HepG2 (cell line): Measurements from ENCODE around the gene SIK3. TPM values are rescaled to one million over a fixed set of nuclear protein-coding genes. Genes with fewer than 3 reads are reported as not detected.

ENCODE experiments used
- EHMT2 ChIP-seq: fragments of 200-600 bp; sonication (generic); IDR thresholded peaks from 2 replicates; pipeline ENCODE4 v1.7.0; 2017; ENCODE audit warnings: antibody characterized with exemption, low read depth, low read length, borderline replicate concordance
- GLI4 ChIP-seq: sonication (generic); formaldehyde crosslinking; IDR thresholded peaks from 2 replicates; pipeline ENCODE4 v1.5.1; 2020; ENCODE audit warnings: missing genetic modification reagents, mild to moderate bottlenecking, moderate library complexity, borderline replicate concordance
- KDM3A ChIP-seq: IDR thresholded peaks from 2 replicates; pipeline ENCODE4 v1.6.1; 2018; ENCODE audit warnings: low read depth, missing compliant biosample characterization
- KLF9 ChIP-seq: IDR thresholded peaks from 2 replicates; pipeline ENCODE4 v1.6.1; 2016; ENCODE audit warnings: low read depth
- MTA1 ChIP-seq: sonication (generic); formaldehyde crosslinking; IDR thresholded peaks from 2 replicates; pipeline ENCODE4 v1.4.0; 2020; ENCODE audit warnings: missing genetic modification reagents, mild to moderate bottlenecking, borderline replicate concordance
- SMARCE1 ChIP-seq: fragments of 450-650 bp; IDR thresholded peaks from 2 replicates; pipeline ENCODE4 v1.6.1; 2017; ENCODE audit warnings: borderline replicate concordance
- SP4 ChIP-seq: sonication (generic); formaldehyde crosslinking; IDR thresholded peaks from 2 replicates; pipeline ENCODE4 v1.8.1; 2023; ENCODE audit warnings: mild to moderate bottlenecking, missing genetic modification reagents
- TOE1 ChIP-seq: sonication (generic); formaldehyde crosslinking; IDR thresholded peaks from 2 replicates; pipeline ENCODE4 v1.4.0; 2020; ENCODE audit warnings: mild to moderate bottlenecking, missing genetic modification reagents
- ZFY ChIP-seq: sonication (generic); formaldehyde crosslinking; IDR thresholded peaks from 2 replicates; pipeline ENCODE4 v1.4.0; 2020; ENCODE audit warnings: missing genetic modification reagents
- ZNF207 ChIP-seq: fragments of 450-650 bp; IDR thresholded peaks from 2 replicates; pipeline ENCODE4 v1.6.1; 2016; ENCODE audit warnings: antibody characterized with exemption, borderline replicate concordance
- ZNF33A ChIP-seq: sonication (generic); formaldehyde crosslinking; IDR thresholded peaks from 2 replicates; pipeline ENCODE4 v1.5.1; 2020; ENCODE audit warnings: missing genetic modification reagents, mild to moderate bottlenecking, moderate library complexity, borderline replicate concordance
- ZNF350 ChIP-seq: sonication (generic); formaldehyde crosslinking; IDR thresholded peaks from 2 replicates; pipeline ENCODE4 v1.4.0; 2020; ENCODE audit warnings: mild to moderate bottlenecking, low read depth, missing genetic modification reagents, borderline replicate concordance
- ZNF354B ChIP-seq: sonication (generic); formaldehyde crosslinking; IDR thresholded peaks from 2 replicates; pipeline ENCODE4 v1.8.0; 2022; ENCODE audit warnings: mild to moderate bottlenecking, missing genetic modification reagents
- ZNF451 ChIP-seq: sonication (generic); formaldehyde crosslinking; IDR thresholded peaks from 2 replicates; pipeline ENCODE4 v1.5.0; 2020; ENCODE audit warnings: mild to moderate bottlenecking, missing genetic modification reagents
- polyA plus RNA-seq, 8 experiments: library from polyadenylated mRNA; depleted of rRNA in 3 of 8; stranded (reverse) in 7 of 8; unstranded in 1 of 8; fragments of >200 nt; fragmentation: Illumina TruSeq in 4 of 8; extraction: Trizol in 4 of 8; gene quantifications; 2 replicates each; pipeline versions ENCODE4 v1.2.1 to v1.2.3, GENCODE V29; 2011 to 2016; ENCODE audit warnings: low read depth in 4 of 8, missing spikeins in 1 of 8, mixed read lengths in 1 of 8; ENCODE audit not compliant: insufficient read depth in 1 of 8
- total RNA-seq, 5 experiments: library from RNA; depleted of rRNA; stranded (reverse); fragments of >200 nt; fragmentation: Illumina TruSeq; extraction: Trizol; gene quantifications; 2 replicates each; pipeline ENCODE4 v1.2.3, GENCODE V29; 2016; ENCODE audit warnings: low read depth in 1 of 5
- TF ChIP-seq, protein P1 (sequence below): sonication (generic); formaldehyde crosslinking; IDR thresholded peaks from 2 replicates; pipeline ENCODE4 v1.8.0; 2022; ENCODE audit warnings: mild to moderate bottlenecking, missing genetic modification reagents
- TF ChIP-seq, protein P2 (sequence below): sonication (generic); formaldehyde crosslinking; IDR thresholded peaks from 2 replicates; pipeline ENCODE4 v1.4.0; 2020; ENCODE audit warnings: missing genetic modification reagents, borderline replicate concordance
- TF ChIP-seq, protein P3 (sequence below): sonication (generic); formaldehyde crosslinking; IDR thresholded peaks from 2 replicates; pipeline ENCODE4 v1.4.0; 2020; ENCODE audit warnings: missing genetic modification reagents, borderline replicate concordance
- TF ChIP-seq, protein P4 (sequence below): sonication (generic); formaldehyde crosslinking; conservative IDR thresholded peaks from 2 replicates; pipeline ENCODE4 v1.4.0; 2020; ENCODE audit warnings: missing genetic modification reagents

SIK3 gene
- total and polyA plus RNA-seq, 2 of the 13 experiments (the other 11 are each of a cell fraction or from before 2014, with no cell fraction given) = 5.7 to 9.8 TPM

DNA sequence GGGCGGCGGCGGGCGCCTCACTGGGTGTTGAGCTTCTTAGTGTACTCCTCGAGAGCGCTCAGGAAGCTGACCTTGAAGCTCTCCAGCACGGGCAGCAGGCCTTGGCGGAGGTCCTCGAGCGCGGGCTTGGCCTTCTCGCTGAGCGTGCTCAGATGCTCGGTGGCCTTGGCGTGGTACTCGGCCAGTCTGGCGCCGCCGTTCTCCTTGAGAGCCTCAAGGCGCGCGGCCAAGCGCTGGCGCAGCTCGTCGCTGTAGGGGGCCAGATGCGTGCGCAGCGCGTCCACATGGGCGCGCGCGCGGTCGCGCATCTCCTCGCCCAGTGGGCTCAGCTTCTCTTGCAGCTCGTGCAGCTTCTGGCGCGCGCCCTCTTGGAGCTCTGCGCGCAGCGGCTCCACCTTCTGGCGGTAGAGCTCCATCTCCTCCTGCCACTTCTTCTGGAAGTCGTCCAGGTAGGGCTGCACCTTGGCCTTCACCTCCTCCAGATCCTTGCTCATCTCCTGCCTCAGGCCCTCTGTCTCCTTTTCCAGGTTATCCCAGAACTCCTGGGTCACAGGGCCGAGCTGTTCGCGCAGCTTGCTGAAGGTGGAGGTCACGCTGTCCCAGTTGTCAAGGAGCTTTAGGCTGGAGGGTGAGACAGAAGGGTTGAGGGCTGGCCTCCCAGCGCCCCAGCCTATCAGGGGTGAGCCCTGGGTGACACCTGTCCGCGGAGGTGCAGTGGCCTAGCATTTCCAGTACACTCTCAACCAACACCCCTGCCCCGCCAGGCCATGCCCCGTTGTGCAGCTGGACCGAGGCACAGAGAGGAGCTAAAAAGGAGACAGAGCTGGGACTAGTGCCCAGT is 262.2 kb downstream of the SIK3 start (continued):
- TF ChIP-seq, protein P1, sequence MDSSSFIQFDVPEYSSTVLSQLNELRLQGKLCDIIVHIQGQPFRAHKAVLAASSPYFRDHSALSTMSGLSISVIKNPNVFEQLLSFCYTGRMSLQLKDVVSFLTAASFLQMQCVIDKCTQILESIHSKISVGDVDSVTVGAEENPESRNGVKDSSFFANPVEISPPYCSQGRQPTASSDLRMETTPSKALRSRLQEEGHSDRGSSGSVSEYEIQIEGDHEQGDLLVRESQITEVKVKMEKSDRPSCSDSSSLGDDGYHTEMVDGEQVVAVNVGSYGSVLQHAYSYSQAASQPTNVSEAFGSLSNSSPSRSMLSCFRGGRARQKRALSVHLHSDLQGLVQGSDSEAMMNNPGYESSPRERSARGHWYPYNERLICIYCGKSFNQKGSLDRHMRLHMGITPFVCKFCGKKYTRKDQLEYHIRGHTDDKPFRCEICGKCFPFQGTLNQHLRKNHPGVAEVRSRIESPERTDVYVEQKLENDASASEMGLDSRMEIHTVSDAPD (CRISPR knock-in tag) = no peak
- TF ChIP-seq ZFY (peak; percentile 38), EHMT2 (no peak), KDM3A (CRISPR knock-in tag) (peak; percentile 94), SP4 (CRISPR knock-in tag) (no peak), ZNF354B (CRISPR knock-in tag) (0 out of 2 replicates have a peak, but pooled peaks have one; percentile 15), ZNF207 (no peak), SMARCE1 (no peak), ZNF451 (CRISPR knock-in tag) (peak; percentile 37; the same call in 1 of the 2 replicates), ZNF350 (CRISPR knock-in tag) (0 out of 2 replicates have a peak, but pooled peaks have one; percentile 13), KLF9 (CRISPR knock-in tag) (no peak), GLI4 (CRISPR knock-in tag) (no peak), TOE1 (CRISPR knock-in tag) (no peak), ZNF33A (CRISPR knock-in tag) (no peak), MTA1 (CRISPR knock-in tag) (no peak)
- TF ChIP-seq, protein P2, sequence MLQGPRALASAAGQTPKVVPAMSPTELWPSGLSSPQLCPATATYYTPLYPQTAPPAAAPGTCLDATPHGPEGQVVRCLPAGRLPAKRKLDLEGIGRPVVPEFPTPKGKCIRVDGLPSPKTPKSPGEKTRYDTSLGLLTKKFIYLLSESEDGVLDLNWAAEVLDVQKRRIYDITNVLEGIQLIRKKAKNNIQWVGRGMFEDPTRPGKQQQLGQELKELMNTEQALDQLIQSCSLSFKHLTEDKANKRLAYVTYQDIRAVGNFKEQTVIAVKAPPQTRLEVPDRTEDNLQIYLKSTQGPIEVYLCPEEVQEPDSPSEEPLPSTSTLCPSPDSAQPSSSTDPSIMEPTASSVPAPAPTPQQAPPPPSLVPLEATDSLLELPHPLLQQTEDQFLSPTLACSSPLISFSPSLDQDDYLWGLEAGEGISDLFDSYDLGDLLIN = peak; percentile 61; the same call in 1 of the 2 replicates
- TF ChIP-seq, protein P3, sequence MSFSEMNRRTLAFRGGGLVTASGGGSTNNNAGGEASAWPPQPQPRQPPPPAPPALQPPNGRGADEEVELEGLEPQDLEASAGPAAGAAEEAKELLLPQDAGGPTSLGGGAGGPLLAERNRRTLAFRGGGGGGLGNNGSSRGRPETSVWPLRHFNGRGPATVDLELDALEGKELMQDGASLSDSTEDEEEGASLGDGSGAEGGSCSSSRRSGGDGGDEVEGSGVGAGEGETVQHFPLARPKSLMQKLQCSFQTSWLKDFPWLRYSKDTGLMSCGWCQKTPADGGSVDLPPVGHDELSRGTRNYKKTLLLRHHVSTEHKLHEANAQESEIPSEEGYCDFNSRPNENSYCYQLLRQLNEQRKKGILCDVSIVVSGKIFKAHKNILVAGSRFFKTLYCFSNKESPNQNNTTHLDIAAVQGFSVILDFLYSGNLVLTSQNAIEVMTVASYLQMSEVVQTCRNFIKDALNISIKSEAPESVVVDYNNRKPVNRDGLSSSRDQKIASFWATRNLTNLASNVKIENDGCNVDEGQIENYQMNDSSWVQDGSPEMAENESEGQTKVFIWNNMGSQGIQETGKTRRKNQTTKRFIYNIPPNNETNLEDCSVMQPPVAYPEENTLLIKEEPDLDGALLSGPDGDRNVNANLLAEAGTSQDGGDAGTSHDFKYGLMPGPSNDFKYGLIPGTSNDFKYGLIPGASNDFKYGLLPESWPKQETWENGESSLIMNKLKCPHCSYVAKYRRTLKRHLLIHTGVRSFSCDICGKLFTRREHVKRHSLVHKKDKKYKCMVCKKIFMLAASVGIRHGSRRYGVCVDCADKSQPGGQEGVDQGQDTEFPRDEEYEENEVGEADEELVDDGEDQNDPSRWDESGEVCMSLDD (CRISPR knock-in tag) = no peak
- TF ChIP-seq, protein P4, sequence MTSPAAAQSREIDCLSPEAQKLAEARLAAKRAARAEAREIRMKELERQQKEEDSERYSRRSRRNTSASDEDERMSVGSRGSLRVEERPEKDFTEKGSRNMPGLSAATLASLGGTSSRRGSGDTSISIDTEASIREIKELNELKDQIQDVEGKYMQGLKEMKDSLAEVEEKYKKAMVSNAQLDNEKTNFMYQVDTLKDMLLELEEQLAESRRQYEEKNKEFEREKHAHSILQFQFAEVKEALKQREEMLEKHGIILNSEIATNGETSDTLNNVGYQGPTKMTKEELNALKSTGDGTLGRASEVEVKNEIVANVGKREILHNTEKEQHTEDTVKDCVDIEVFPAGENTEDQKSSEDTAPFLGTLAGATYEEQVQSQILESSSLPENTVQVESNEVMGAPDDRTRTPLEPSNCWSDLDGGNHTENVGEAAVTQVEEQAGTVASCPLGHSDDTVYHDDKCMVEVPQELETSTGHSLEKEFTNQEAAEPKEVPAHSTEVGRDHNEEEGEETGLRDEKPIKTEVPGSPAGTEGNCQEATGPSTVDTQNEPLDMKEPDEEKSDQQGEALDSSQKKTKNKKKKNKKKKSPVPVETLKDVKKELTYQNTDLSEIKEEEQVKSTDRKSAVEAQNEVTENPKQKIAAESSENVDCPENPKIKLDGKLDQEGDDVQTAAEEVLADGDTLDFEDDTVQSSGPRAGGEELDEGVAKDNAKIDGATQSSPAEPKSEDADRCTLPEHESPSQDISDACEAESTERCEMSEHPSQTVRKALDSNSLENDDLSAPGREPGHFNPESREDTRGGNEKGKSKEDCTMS (CRISPR knock-in tag) = no peak
